ENCODE measurements around the gene HSCB. TPM values are rescaled to one million over a fixed set of nuclear protein-coding genes. Genes with fewer than 3 reads are reported as not detected.
A peak's percentile ranks its signal among the peaks of the same experiment; 100 is the strongest.
"Not testable (repeated sequence)": the region's sequence is repeated elsewhere in the genome, so short reads cannot be mapped to it uniquely, and the experiment has no call there.

HSCB gene
- total RNA-seq, 1 experiment from 2014 or later: 10.4 TPM

GRCh38 chr22:28791841-28792490 is 50.1 kb downstream of the HSCB start:
- DNase-seq (ENCODE audit: low spot score): no peak

GRCh38 chr22:28792491-28793383 is 50.9 kb downstream of the HSCB start:
- no peak for DNase-seq (ENCODE audit: low spot score)

GRCh38 chr22:28793976-28794584 is 52.2 kb downstream of the HSCB start:
- DNase-seq (ENCODE audit: low spot score): no peak

- no peak for DNase-seq (ENCODE audit: low spot score)
Measured at GRCh38 chr22:28795071-28795693, 53.3 kb downstream of the HSCB start.

GRCh38 chr22:28795932-28796856 is 54.4 kb downstream of the HSCB start:
- no peak for DNase-seq (ENCODE audit: low spot score)

- DNase-seq (ENCODE audit: low spot score): peak; percentile 64
Measured at GRCh38 chr22:28798810-28799605, 57.2 kb downstream of the HSCB start.

- DNase-seq (ENCODE audit: low spot score): peak; percentile 11
Measured at GRCh38 chr22:28799606-28800307, 57.9 kb downstream of the HSCB start.

GRCh38 chr22:28800308-28801041 is 58.6 kb downstream of the HSCB start, which contains the start of gene XBP1:
Gene XBP1, minus strand, starts transcription at chr22:28800569.
- DNase-seq (ENCODE audit: low spot score): peak; percentile 60

GRCh38 chr22:28801845-28802594 is 60.2 kb downstream of the HSCB start:
- no peak for DNase-seq (ENCODE audit: low spot score)

GRCh38 chr22:28802595-28803123 is 60.8 kb downstream of the HSCB start:
- no peak for DNase-seq (ENCODE audit: low spot score)

GRCh38 chr22:28805426-28805825 is 63.6 kb downstream of the HSCB start:
- not testable (repeated sequence) for DNase-seq (ENCODE audit: low spot score)

Other genes starting within 250 kb of the HSCB start
- 0.45 and 5.5 TPM in 2 replicates for gene TTC28, start 62.2 kb upstream of the HSCB start, total RNA-seq (2014; rRNA removed; shearing (Covaris generic))
- 14.3 and 27.3 TPM in 2 replicates for gene CHEK2, start 219 bp upstream of the HSCB start, total RNA-seq (2014; rRNA removed; shearing (Covaris generic))
- gene CCDC117, start 30.7 kb downstream of the HSCB start, total RNA-seq (2014; rRNA removed; shearing (Covaris generic)): 22.3 and 24.3 TPM in 2 replicates
- 47.4 and 52.1 TPM in 2 replicates for gene XBP1, start 58.5 kb downstream of the HSCB start, total RNA-seq (2014; rRNA removed; shearing (Covaris generic))
- gene ZNRF3, start 141.5 kb downstream of the HSCB start, total RNA-seq (2014; rRNA removed; shearing (Covaris generic)): 3.0 and 3.8 TPM in 2 replicates

Data from A172 (cell line).